GM12874 (cell line): ENCODE data around the gene SRC.

Source experiments
- TF ChIP-seq, protein P1 (sequence below): IDR thresholded peaks from 2 replicates; pipeline ENCODE4 v1.5.1; 2011; ENCODE audit warnings: low read depth, mild to moderate bottlenecking, control low read depth, low read length, moderate library complexity; ENCODE audit not compliant: insufficient read depth

The SRC gene

GRCh38 chr20:37346236-37346534, 245 bp downstream of the SRC start:
- TF ChIP-seq, protein P1, sequence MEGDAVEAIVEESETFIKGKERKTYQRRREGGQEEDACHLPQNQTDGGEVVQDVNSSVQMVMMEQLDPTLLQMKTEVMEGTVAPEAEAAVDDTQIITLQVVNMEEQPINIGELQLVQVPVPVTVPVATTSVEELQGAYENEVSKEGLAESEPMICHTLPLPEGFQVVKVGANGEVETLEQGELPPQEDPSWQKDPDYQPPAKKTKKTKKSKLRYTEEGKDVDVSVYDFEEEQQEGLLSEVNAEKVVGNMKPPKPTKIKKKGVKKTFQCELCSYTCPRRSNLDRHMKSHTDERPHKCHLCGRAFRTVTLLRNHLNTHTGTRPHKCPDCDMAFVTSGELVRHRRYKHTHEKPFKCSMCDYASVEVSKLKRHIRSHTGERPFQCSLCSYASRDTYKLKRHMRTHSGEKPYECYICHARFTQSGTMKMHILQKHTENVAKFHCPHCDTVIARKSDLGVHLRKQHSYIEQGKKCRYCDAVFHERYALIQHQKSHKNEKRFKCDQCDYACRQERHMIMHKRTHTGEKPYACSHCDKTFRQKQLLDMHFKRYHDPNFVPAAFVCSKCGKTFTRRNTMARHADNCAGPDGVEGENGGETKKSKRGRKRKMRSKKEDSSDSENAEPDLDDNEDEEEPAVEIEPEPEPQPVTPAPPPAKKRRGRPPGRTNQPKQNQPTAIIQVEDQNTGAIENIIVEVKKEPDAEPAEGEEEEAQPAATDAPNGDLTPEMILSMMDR = no peak

DNA sequence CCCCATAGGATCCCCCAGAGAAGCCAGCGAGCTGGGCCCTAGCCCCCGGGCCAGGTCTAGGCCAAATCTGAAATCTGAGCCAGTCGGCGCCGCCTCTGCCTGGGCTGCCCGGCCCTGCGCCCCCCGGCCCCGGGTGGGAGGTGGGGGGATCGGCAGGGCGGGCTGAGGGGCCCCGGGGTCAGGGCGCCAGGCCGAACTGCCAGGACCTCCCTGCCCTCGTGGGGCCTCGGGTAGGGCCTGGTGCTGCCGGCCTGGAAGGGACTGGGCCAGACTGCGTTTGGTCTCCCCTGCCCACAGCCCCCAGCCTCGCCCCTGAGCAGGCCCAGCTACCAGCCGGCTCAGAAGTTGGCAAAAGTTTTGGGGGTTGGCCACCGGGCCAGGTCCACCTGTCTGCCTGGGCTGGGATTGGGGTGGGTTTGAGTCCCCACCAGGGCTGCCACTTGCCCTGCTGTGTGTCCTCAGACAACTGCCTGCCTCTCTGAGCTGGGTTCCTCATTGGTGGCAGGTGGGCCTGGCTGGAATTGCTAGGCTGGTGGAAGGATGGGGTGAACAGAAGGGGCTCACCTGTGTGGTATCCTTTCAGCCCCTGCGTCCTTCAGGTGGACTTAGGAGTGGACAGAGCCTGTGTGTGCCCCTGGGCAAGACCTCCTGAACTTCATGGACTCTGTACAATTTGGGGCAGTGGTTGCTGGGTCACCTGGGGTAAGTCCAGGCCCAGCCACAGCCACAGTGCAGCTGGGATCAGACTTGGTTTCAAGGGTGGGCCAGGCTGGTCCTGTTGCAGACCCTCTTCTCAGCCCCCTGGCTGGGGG, 801 bp downstream of the SRC start:
- TF ChIP-seq, protein P1 = no peak

DNA sequence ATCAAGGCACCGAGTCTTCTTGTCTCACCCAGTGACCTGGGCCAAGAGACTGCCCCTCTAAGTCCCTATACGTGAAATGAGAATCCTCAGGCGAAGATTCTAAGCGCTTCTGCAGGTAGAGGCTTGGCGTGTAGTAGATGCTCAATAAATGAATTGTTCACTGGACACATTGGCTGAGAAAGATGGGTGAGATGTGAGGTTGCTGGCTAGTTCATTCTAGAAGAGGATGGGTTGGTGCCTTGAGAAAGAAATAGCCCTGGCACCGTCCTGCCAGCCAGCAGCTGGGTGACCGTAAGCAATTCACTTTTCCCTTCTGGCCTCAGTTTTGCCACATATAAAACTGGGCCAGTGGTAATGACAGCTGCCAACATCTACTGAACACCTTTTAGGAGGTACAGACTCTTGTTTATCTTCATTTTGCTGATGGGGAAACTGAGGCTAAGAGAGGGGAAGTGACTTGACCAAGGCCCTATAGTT, 1.4 kb downstream of the SRC start:
- TF ChIP-seq, protein P1 = no peak

DNA sequence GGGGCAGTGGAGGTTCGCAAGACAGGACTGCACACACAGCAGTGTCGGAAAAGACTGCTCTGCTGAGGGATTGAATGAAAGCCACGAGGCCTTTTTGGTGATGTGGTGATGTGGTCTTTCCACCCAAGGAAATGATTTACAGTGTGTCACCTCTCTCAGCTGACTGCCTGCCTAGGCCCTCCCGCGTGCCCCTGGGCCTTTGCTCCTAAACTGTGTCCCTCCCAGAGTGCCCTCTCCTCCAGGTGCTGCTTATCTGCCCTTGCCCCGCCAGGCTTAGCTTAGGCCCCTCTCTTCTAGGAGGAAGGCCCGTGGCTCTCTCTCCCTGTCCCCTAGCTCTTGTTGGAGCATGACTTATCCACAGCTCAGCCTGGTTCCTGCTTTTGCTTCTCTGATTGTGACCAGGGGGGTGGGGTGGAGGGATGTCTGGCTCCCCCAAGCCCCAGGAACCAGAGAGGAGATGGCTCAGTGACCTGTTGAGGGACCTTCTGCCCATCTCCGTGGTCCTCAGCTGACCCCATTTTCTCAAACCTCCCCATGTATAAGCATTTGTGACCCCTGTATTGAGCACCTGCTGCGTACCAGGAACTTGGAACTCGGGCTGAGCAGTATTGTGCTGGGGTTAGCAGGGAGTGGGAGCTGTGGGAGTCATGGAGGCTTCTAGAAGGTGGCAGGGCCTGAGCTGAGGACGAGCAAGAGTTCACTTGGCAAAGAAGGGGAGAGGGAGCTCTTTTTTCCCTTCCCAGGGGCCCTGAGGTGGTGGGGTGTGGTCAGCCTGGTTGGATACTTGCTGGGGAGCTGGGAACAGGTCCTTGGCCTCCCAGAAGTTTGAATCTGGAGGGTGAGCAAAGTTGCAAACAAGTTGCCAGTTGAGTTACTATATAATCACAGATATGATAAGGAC, 2.2 kb downstream of the SRC start:
- TF ChIP-seq, protein P1 = no peak

GRCh38 chr20:37348792-37349516, 3.0 kb downstream of the SRC start:
- TF ChIP-seq, protein P1 = no peak

DNA sequence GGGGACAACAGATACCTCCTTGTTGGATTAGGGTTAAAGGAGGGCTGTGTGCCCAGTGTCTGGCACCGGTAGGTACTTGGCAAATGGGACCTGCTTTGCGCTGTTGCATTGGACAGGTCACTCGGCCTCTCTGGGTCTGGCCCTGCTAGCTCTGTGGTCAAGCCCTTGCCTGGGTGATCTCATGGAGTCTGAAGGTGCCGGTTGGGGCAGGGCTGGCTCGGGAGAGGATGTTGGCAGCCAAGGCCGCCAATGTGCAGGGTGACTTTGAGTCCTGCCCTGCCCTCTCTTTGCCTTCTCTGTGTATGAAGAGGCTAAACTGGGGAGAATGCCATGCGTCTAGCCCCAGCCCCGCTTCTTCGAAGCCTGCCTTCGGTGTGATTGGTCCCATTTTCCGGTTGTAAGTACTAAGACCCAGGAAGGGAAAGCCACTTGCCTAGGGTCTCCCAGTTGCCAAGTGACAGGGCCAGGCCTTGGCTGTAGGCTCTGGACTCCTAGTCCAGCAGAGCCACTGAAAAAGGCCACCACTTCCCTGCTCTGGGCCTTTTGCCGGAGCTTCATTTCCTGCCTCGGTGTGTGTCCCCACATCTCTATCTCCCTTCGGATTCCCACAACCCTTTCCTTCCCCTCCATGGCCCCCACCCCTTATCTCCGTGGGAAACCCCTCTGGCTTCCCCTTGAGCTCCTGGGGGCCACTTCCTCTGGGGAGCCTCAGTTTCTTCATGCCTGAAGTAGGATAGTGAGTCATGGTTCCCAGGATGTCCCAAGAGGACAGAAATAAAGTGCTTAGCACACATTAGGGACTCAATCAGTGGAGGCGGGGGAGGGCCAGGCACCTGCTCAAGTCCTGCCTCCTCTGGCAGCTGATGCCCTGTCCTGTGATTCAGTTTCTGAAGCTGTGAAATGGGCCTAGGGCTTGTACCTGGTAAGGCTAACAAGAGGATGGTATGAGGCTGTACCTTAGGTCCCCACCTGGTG, 3.9 kb downstream of the SRC start:
- TF ChIP-seq, protein P1 = no peak
